H7 (cell line): ENCODE measurements around the gene ABCG8. TPM values are rescaled to one million over a fixed set of nuclear protein-coding genes. Genes with fewer than 3 reads are reported as not detected.
"Not testable (repeated sequence)": the region's sequence is repeated elsewhere in the genome, so short reads cannot be mapped to it uniquely, and the experiment has no call there.

Source experiments
- DNase-seq: peaks from one replicate; pipeline ENCODE4 v3.0.0; 2012
- H3K27me3 ChIP-seq: 2 replicates; pipeline ENCODE4 v1.6.0; 2011; ENCODE audit warnings: mild to moderate bottlenecking, low read length; ENCODE audit not compliant: control insufficient read depth, insufficient read depth
- H3K36me3 ChIP-seq: replicated peaks from 2 replicates; pipeline ENCODE4 v1.5.1; 2011; ENCODE audit warnings: low read length; ENCODE audit not compliant: control insufficient read depth, insufficient read depth
- H3K4me3 ChIP-seq: 2 replicates; pipeline ENCODE4 v1.5.1; 2011; ENCODE audit warnings: low read depth, mild to moderate bottlenecking, control low read depth, low read length, moderate library complexity; ENCODE audit not compliant: insufficient read depth
- total RNA-seq: library from RNA; depleted of rRNA; stranded (reverse); fragments of >200 nt; shearing (Covaris generic); gene quantifications from 2 replicates; pipeline ENCODE4 v1.2.3, GENCODE V29; 2014; rRNA removed

ABCG8 gene
- total RNA-seq, 1 experiment from 2014 or later: not detected

DNA sequence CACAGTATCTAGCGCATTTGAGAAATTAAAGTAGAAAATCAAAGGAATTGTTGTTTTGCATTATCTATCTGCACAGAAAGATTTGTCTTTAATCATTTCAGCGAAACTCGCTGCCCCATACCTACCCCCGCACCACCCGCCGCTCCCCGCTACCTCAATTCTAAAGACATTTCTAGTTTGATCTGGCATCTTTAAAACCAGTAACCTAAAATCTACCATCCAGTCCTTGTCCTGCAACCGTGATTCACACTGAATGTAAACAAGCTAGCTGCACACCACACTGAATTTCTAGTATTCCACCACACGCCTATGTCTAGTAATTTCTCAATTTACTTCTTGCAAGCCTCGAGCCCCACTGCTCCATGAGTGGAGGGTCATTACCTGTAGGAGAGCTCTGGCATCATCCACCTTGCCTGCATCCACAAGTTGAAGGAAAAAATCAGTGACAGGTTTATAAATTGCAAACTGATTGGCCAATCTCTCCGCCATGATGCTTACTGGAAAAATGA, 60.1 kb downstream of the ABCG8 start:
- DNase-seq: no peak
- peaks cover 20% of the 10 kb centered on the region for H3K36me3 ChIP-seq
- no peaks in the 10 kb centered on the region for H3K27me3 ChIP-seq
- H3K4me3 ChIP-seq: no peak overlapping the region

GRCh38 chr2:43899589-43899988, 60.8 kb downstream of the ABCG8 start:
- no peak for DNase-seq
- no peak overlapping the region for H3K4me3 ChIP-seq
- peaks cover 19% of the 10 kb centered on the region for H3K36me3 ChIP-seq
- no peaks in the 10 kb centered on the region for H3K27me3 ChIP-seq

- H3K4me3 ChIP-seq: no peak overlapping the region
- no peaks in the 10 kb centered on the region for H3K27me3 ChIP-seq
- no peak for DNase-seq
- H3K36me3 ChIP-seq: peaks cover 9% of the 10 kb centered on the region
Observed at GRCh38 chr2:43905371-43905803, 66.6 kb downstream of the ABCG8 start.

DNA sequence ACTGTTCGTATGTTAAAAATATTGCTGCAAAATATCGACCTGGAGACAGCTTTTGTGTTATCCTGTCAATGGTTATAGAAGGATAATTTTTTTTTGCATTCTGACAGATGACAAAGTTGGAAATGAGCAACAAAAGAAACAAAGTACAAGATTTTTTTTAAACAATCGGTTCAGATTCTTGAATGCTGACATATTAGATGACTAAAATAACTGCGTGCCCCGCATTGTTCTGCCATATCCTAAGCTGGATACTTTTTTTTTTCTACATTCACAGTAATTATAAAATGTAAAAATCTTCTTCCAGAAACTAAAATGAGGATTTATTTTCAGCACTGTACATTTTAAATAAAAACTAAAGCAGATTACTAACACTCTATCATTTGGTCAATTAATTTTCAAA, 67.1 kb downstream of the ABCG8 start:
- Histone ChIP-seq H3K27me3 (no peaks in the 10 kb centered on the region), H3K36me3 (peaks cover 9% of the 10 kb centered on the region), H3K4me3 (no peak overlapping the region)
- no peak for DNase-seq

DNA sequence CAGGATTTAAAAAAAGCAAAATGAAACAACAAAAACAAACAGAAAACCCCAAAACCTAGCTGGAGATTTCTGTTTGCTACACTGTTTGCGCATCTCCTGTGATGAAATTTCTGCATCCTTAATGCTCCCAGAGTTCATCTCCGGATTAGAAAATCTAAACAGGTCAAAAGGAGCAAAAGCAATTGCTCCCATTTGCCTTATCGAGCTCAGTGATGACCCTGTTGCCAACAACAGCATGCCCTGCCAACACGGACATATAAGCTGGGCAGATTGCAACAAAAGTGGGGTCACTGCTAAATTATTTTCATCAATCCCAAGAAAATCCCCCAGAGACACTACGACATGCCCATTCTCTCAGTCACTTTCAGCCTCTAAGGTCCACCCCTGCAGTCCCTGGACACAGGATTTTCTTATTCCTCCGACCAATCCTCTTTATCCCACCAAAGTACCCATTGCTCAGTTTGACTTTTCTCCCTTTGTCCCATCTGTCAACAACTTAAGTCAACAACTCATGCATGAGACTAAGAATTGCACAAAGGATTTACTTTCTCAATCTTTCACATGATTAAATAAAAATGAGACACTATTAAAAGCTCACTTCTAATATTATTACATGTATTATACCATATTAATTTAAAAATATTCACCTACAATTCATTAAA, 67.8 kb downstream of the ABCG8 start:
- H3K27me3 ChIP-seq: no peaks in the 10 kb centered on the region
- peaks cover 6% of the 10 kb centered on the region for H3K36me3 ChIP-seq
- no peak for DNase-seq
- H3K4me3 ChIP-seq: no peak overlapping the region

DNA sequence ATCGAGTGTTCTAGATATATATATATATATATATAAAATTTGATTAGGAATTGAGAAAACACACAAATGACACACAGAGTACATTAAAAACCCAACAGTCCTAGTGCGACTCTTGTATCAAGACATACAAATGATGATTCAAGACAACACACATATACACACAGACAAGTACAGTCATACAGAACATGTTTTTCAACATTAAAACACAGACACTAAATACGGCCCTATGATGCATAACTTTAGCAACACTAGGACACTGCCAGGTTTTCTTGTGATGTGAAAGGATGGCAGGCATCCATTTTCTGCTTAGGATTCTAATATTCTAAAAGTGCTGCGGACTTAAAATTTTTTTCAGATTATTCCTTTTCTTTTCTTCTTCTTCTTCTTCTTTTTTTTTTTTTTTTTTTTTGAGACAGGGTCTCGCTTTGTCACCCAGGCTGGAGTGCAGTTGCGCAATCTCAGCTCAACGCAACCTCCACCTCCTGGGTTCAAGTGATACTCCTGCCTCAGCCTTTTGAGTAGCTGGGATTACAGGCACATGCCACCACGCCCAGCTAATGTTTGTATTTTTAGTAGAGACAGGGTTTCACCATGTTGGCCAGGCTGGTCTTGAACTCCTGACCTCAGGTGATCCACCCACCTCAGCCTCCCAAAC, 72.5 kb downstream of the ABCG8 start:
- H3K36me3 ChIP-seq, DNase-seq, H3K27me3 ChIP-seq, H3K4me3 ChIP-seq: not testable (repeated sequence)

DNA sequence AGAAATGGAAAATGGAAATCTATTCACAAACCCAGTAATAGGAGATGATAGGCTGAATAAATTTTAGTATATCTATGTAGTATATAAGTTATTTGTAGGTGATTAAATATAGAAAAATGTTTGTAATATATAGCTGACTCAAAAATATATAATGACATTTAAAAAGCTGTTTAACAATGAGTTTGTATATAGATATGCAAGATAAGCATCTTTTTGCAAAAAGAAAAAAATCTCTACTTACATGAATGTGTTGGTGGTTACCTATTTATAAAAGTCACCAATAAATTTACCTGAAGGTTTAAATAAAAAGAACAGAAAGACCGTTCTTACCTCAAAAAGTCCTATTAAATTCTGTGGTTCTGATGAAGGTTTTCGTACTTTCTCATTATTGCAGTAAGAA, 85.7 kb downstream of the ABCG8 start:
- H3K27me3 ChIP-seq: no peaks in the 10 kb centered on the region
- H3K4me3 ChIP-seq: no peak overlapping the region
- H3K36me3 ChIP-seq: peaks cover 14% of the 10 kb centered on the region
- no peak for DNase-seq

DNA sequence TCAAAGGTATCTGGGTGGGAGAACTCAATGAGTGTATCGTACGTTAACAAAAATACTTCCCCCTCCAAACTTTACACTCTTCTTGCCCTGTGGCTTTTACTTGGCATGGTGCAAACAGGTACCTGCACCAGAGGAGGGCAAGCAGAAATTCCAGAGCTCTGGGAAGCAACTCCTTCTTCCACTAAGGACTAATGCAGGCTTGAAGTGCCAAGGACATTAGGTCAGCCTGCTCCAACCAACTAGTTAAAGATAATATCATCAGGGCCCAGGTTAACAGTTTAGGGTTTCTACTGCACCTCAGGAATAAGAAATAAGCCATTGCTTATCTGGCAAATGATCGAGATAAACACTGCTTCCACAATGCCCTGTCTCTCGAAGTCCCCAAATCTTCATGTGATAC, 86.7 kb downstream of the ABCG8 start:
- no peak overlapping the region for H3K4me3 ChIP-seq
- H3K27me3 ChIP-seq: no peaks in the 10 kb centered on the region
- H3K36me3 ChIP-seq: peaks cover 15% of the 10 kb centered on the region
- DNase-seq: no peak

- no peak for DNase-seq
- Histone ChIP-seq H3K36me3 (peaks cover 14% of the 10 kb centered on the region), H3K27me3 (no peaks in the 10 kb centered on the region)
Observed at GRCh38 chr2:43927442-43927841, 88.7 kb downstream of the ABCG8 start.

DNA sequence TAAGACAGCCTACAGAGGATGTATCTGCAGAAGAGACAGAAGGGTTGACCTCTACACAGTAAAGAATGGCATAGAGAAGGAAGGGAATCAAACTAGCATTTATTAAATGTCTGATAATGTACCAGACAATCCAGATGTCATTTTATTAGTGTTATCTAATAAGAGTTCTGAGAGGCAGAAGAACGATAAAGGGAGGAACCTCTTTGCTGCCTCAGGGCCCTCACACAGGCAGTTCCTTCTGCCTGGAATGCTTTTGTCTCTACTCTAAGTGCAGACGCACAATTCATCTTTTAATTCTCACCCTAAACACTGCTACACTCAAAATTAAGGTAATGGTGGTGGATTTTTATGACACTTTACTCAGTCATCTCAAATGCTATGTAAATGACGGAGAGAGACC, 92.5 kb downstream of the ABCG8 start:
- DNase-seq: no peak

More at GRCh38 chr2:43927442-43927841, 88.7 kb downstream of the ABCG8 start:
- H3K4me3 ChIP-seq: no peak overlapping the region

More for the DNA sequence above, 92.5 kb downstream of the ABCG8 start:
- no peaks in the 10 kb centered on the region for H3K27me3 ChIP-seq
- peaks cover 12% of the 10 kb centered on the region for H3K36me3 ChIP-seq
- H3K4me3 ChIP-seq: no peak overlapping the region

Other genes with a start within 250 kb of the ABCG8 start
- 16.3 and 23.7 TPM in 2 replicates for gene THADA, start 242.9 kb upstream of the ABCG8 start, total RNA-seq
- 1.4 and 2.1 TPM in 2 replicates for gene PLEKHH2, start 201.7 kb upstream of the ABCG8 start, total RNA-seq
- gene C1GALT1C1L, start 162.5 kb upstream of the ABCG8 start, total RNA-seq: not detected in 2 replicates
- gene DYNC2LI1, start 64.9 kb upstream of the ABCG8 start, total RNA-seq: 9.5 and 15.4 TPM in 2 replicates
- gene ABCG5, start 132 bp upstream of the ABCG8 start, total RNA-seq: not detected in 2 replicates
- gene LRPPRC, start 157.0 kb downstream of the ABCG8 start, total RNA-seq: 92.9 and 125 TPM in 2 replicates